H1 (cell line): ENCODE data around the gene ZDHHC24. TPM values are rescaled to one million over a fixed set of nuclear protein-coding genes. Genes with fewer than 3 reads are reported as not detected.

ENCODE experiments used
- EZH2 ChIP-seq: fragments of 200-600 bp; sonication (generic); IDR thresholded peaks from 2 replicates; pipeline ENCODE4 v1.7.1; 2012; ENCODE audit warnings: low read depth, mild to moderate bottlenecking, moderate library complexity, low read length, inconsistent platforms; ENCODE audit not compliant: severe bottlenecking
- KDM4A ChIP-seq: IDR thresholded peaks from one replicate; pipeline ENCODE4 v1.7.1; 2012; ENCODE audit warnings: low read depth, mild to moderate bottlenecking, moderate library complexity, low read length, inconsistent platforms; ENCODE audit not compliant: severe bottlenecking
- polyA plus RNA-seq, 7 experiments: library from polyadenylated mRNA; depleted of rRNA in 3 of 7; stranded (reverse) in 5 of 7; unstranded in 2 of 7; fragments of >200 nt in 5 of 7; fragments of 200-250 nt in 2 of 7; gene quantifications; 1 replicate in 5 of 7; 2 replicates in 1 of 7; 4 replicates in 1 of 7; pipeline versions ENCODE4 v1.2.1 to v1.2.3, GENCODE V29; 2011 to 2013; ENCODE audit warnings: missing spikeins in 2 of 7, mixed read lengths in 2 of 7
- total RNA-seq: library from RNA; stranded (reverse); fragmentation: NEBNext Ultra II Directional; extraction: Animal tissue kit (Norgen Biotek cat#: 25700); gene quantifications from 2 replicates; pipeline ENCODE4 v1.2.1, GENCODE V29; 2021
- TF ChIP-seq, protein P1 (sequence below): IDR thresholded peaks from 2 replicates; pipeline ENCODE4 v1.6.1; 2011; ENCODE audit warnings: low read depth, mild to moderate bottlenecking, low read length; ENCODE audit not compliant: insufficient read depth

ZDHHC24 gene
- total and polyA plus RNA-seq, 2 of the 8 experiments (the other 6 are each of a cell fraction or from before 2014, with no cell fraction given) = 8.4 to 9.7 TPM

GRCh38 chr11:66505276-66505816 is 40.5 kb downstream of the ZDHHC24 start (continued):
- TF ChIP-seq, protein P1, sequence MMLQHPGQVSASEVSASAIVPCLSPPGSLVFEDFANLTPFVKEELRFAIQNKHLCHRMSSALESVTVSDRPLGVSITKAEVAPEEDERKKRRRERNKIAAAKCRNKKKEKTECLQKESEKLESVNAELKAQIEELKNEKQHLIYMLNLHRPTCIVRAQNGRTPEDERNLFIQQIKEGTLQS = no peak
- TF ChIP-seq EZH2 (no peak), KDM4A (no peak)
